SK-N-SH (cell line): ENCODE data around the gene BFSP2. TPM values are rescaled to one million over a fixed set of nuclear protein-coding genes. Genes with fewer than 3 reads are reported as not detected.

Experiments used
- CTCF ChIA-PET: fragments of 300-600, 350-600 bp; formaldehyde crosslinking; extraction: SDS; loops from one replicate; lab custom pipeline; 2021; lab: Yijun Ruan, JAX
- POLR2A ChIA-PET: fragments of 350-600 bp; sonication (Branson Sonifier 250); formaldehyde crosslinking; extraction: SDS; loops from one replicate; lab custom pipeline; 2020; ENCODE audit warnings: antibody characterized with exemption, inconsistent platforms; lab: Yijun Ruan, JAX
- DNase-seq: peaks from one replicate; pipeline ENCODE4 v3.0.0; 2012
- H2AFZ ChIP-seq: fragments of 200-600 bp; sonication (generic); 2 replicates; pipeline ENCODE4 v1.8.1; 2016; ENCODE audit warnings: antibody characterized with exemption, mild to moderate bottlenecking, low read depth
- H3F3A ChIP-seq: fragments of 200-600 bp; sonication (generic); replicated peaks from 2 replicates; pipeline ENCODE3; 2016; ENCODE audit warnings: antibody characterized with exemption, mild to moderate bottlenecking; ENCODE audit not compliant: insufficient read depth
- H3K27ac ChIP-seq, 2 experiments: fragments of 200-500 bp in 1 of 2; fragments of 200-600 bp in 1 of 2; sonication (Bioruptor generic) in 1 of 2; sonication (generic), shearing (Covaris generic) in 1 of 2; 2 replicates each; pipeline versions ENCODE4 v1.5.1 to v1.6.1; 2014 to 2016; ENCODE audit warnings: low read depth in 2 of 2, inconsistent platforms in 1 of 2, low read length in 1 of 2, mild to moderate bottlenecking in 1 of 2, mixed read lengths in 1 of 2
- H3K27me3 ChIP-seq: fragments of 200-600 bp; sonication (generic), shearing (Covaris generic); 2 replicates; pipeline ENCODE4 v1.6.1; 2016; ENCODE audit warnings: mixed run types; ENCODE audit not compliant: insufficient read depth
- H3K36me3 ChIP-seq, 2 experiments: fragments of 200-500 bp in 1 of 2; fragments of 200-600 bp in 1 of 2; sonication (Bioruptor generic) in 1 of 2; sonication (generic) in 1 of 2; replicated peaks in 1 of 2; 2 replicates each; pipeline versions ENCODE3 to v1.5.1; 2014 to 2016; ENCODE audit warnings: low read length in 1 of 2, mild to moderate bottlenecking in 1 of 2; ENCODE audit not compliant: insufficient read depth in 2 of 2, control insufficient read depth in 1 of 2
- H3K4me1 ChIP-seq, 2 experiments: fragments of 200-500 bp in 1 of 2; fragments of 200-600 bp in 1 of 2; sonication (Bioruptor generic) in 1 of 2; sonication (generic), shearing (Covaris generic) in 1 of 2; 2 replicates each; pipeline versions ENCODE4 v1.5.1 to v1.6.1; 2014 to 2016; ENCODE audit warnings: low read depth in 1 of 2, low read length in 1 of 2, mixed run types in 1 of 2; ENCODE audit not compliant: insufficient read depth in 2 of 2, control insufficient read depth in 1 of 2
- H3K4me2 ChIP-seq: fragments of 200-600 bp; sonication (generic), shearing (Covaris generic); 2 replicates; pipeline ENCODE4 v1.6.1; 2017; ENCODE audit warnings: mixed run types
- H3K4me3 ChIP-seq, 2 experiments: fragments of 200-500 bp in 1 of 2; fragments of 200-600 bp in 1 of 2; sonication (Bioruptor generic) in 1 of 2; sonication (generic), shearing (Covaris generic) in 1 of 2; 2 replicates each; pipeline versions ENCODE4 v1.5.1 to v1.8.1; 2014 to 2016; ENCODE audit warnings: low read depth in 2 of 2, inconsistent platforms in 1 of 2, low read length in 1 of 2, mild to moderate bottlenecking in 1 of 2, mixed read lengths in 1 of 2, moderate library complexity in 1 of 2
- H3K79me2 ChIP-seq: fragments of 200-600 bp; sonication (generic); 2 replicates; pipeline ENCODE4 v1.8.1; 2017; ENCODE audit warnings: mild to moderate bottlenecking; ENCODE audit not compliant: insufficient read depth
- H3K9ac ChIP-seq: fragments of 200-600 bp; sonication (generic); 2 replicates; pipeline ENCODE4 v1.6.1; 2017; ENCODE audit warnings: mixed run types
- H3K9me2 ChIP-seq: fragments of 200-600 bp; sonication (generic); 2 replicates; pipeline ENCODE4 v1.6.1; 2017; ENCODE audit warnings: mixed run types
- H3K9me3 ChIP-seq: fragments of 200-600 bp; sonication (generic); 2 replicates; pipeline ENCODE4 v1.6.1; 2017; ENCODE audit warnings: mixed run types, mild to moderate bottlenecking, moderate library complexity
- H4K20me1 ChIP-seq: fragments of 200-600 bp; sonication (generic); 2 replicates; pipeline ENCODE4 v1.6.1; 2017; ENCODE audit warnings: mild to moderate bottlenecking, mixed run types; ENCODE audit not compliant: insufficient read depth
- GATA2 ChIP-seq: sonication (generic); formaldehyde crosslinking; IDR thresholded peaks from 2 replicates; pipeline ENCODE4 v1.5.0; 2020; ENCODE audit warnings: mild to moderate bottlenecking, missing genetic modification reagents
- JUND ChIP-seq: IDR thresholded peaks from 2 replicates; pipeline ENCODE4 v1.4.0; 2012
- MEF2A ChIP-seq: IDR thresholded peaks from 2 replicates; pipeline ENCODE4 v1.4.0; 2012; ENCODE audit warnings: low read depth, borderline replicate concordance
- RCOR1 ChIP-seq: fragments of 150-350 bp; IDR thresholded peaks from 2 replicates; pipeline ENCODE4 v1.6.1; 2017; ENCODE audit warnings: antibody characterized with exemption, low read length
- RXRA ChIP-seq: IDR thresholded peaks from 2 replicates; pipeline ENCODE4 v1.4.0; 2012; ENCODE audit warnings: low read depth, mild to moderate bottlenecking, borderline replicate concordance
- SMC3 ChIP-seq: IDR thresholded peaks from 2 replicates; pipeline ENCODE4 v1.6.1; 2012; ENCODE audit warnings: low read depth, low read length, improper control_type of control experiment
- WGBS: methylation state at CpG from one replicate; pipeline ENCODE4 v1.1.6; 2017; ENCODE audit warnings: low lambda C conversion rate; 5-methylcytosine and 5-hydroxymethylcytosine counted together
- polyA plus RNA-seq, 3 experiments: library from polyadenylated mRNA; depleted of rRNA; stranded (reverse); fragments of >200 nt; gene quantifications; 2 replicates each; pipeline ENCODE4 v1.2.3, GENCODE V29; 2012
- TF ChIP-seq, protein P1 (sequence below): IDR thresholded peaks from 2 replicates; pipeline ENCODE4; 2012
- TF ChIP-seq, protein P2 (sequence below): fragments of 200-600 bp; sonication (generic); IDR thresholded peaks from 2 replicates; pipeline ENCODE4 v1.6.1; 2017; ENCODE audit warnings: antibody characterized with exemption, mild to moderate bottlenecking, moderate library complexity
- TF ChIP-seq, protein P3 (sequence below): IDR thresholded peaks from 2 replicates; pipeline ENCODE4 v1.4.0; 2012; ENCODE audit warnings: low read depth, borderline replicate concordance
- TF ChIP-seq, protein P4 (sequence below): fragments of 150-350 bp; IDR thresholded peaks from 2 replicates; pipeline ENCODE4 v1.6.1; 2016; ENCODE audit warnings: mild to moderate bottlenecking, low read depth, low read length
- TF ChIP-seq, protein P5 (sequence below): IDR thresholded peaks from 2 replicates; pipeline ENCODE4 v1.4.0; 2012; ENCODE audit warnings: low read depth, borderline replicate concordance

The BFSP2 gene
- polyA plus RNA-seq, 1 of the 3 experiments (the other 2 are of a cell fraction): not detected

DNA sequence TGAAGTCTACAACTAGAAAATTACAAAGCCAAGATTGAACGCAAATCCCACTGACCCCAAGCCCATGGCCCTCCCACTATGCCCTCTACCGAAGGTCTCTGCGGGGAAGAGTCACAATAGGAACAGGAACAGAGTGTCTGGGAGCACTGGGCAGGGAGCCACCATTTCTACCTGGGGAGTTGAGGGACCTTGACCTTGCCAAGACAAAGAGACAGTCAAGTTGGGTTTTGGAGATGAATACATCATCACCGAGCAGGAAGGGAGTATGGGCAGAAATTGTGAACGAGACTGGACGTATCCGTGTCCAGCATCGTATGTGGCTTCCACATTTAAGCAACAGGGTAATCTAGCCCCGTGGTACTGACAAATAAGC, 30.8 kb upstream of the BFSP2 start:
- H3K9me3 ChIP-seq: no peaks in the 10 kb centered on the region
- H3F3A ChIP-seq: no peaks in the 10 kb centered on the region
- no peak for DNase-seq
- H3K9me2 ChIP-seq: no peaks in the 10 kb centered on the region
- H3K4me2 ChIP-seq: no peak overlapping the region
- WGBS: 83% methylated on average over 9 of the region's 9 CpGs
- H2AFZ ChIP-seq: no peak overlapping the region
- no peak overlapping the region for H3K27ac ChIP-seq
- no peak for TF ChIP-seq JUND
- TF ChIP-seq, protein P1, sequence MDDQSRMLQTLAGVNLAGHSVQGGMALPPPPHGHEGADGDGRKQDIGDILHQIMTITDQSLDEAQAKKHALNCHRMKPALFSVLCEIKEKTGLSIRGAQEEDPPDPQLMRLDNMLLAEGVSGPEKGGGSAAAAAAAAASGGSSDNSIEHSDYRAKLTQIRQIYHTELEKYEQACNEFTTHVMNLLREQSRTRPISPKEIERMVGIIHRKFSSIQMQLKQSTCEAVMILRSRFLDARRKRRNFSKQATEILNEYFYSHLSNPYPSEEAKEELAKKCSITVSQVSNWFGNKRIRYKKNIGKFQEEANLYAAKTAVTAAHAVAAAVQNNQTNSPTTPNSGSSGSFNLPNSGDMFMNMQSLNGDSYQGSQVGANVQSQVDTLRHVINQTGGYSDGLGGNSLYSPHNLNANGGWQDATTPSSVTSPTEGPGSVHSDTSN: no peak
- no peaks in the 10 kb centered on the region for H4K20me1 ChIP-seq
- CTCF ChIA-PET: interaction anchor here (0.5 to 3.1 kb wide), 5 partner anchors 8 to 327 kb away, joined by 3 to 21 read pairs (median 3); no protein-coding TSS in a partner anchor
- no peaks in the 10 kb centered on the region for H3K27me3 ChIP-seq
- H3K9ac ChIP-seq: no peak overlapping the region
- peaks cover 0 to 8% of the 10 kb centered on the region in 2 experiments; a peak in 1 of 4 replicates for H3K4me1 ChIP-seq
- no peaks in the 10 kb centered on the region for H3K36me3 ChIP-seq
- H3K4me3 ChIP-seq: no peak overlapping the region
- POLR2A ChIA-PET: no interaction called here
- no peaks in the 10 kb centered on the region for H3K79me2 ChIP-seq

DNA sequence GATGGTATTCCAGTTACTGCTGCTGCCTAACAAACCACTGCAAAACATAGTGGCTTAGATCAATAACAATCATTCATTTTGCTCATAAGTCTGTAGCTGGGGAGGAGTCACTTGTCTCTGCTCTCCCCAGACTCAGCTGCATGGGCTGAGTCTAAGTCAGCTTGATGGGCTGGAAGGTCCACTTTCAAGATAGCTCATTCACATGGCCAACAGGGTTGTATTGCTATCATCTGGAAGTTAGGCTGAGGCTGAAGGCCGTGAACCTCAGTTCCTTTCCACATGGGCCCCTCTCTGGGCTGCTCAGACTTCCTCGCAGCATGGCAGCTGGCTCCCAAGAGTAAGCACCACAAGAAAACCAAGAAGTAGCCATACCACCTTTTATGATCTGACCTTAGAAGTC, 28.7 kb upstream of the BFSP2 start:
- ChIA-PET POLR2A (no interaction called here), CTCF (interaction anchor here (0.6 to 3.1 kb wide), 9 partner anchors 10 to 645 kb away, joined by 3 to 21 read pairs (median 4); no protein-coding TSS in a partner anchor)
- Histone ChIP-seq H3K27ac (no peak overlapping the region), H3K36me3 (no peaks in the 10 kb centered on the region), H4K20me1 (no peaks in the 10 kb centered on the region), H3K4me2 (no peak overlapping the region), H2AFZ (no peak overlapping the region), H3K9me2 (no peaks in the 10 kb centered on the region), H3K79me2 (no peaks in the 10 kb centered on the region), H3K4me3 (no peak overlapping the region), H3F3A (no peaks in the 10 kb centered on the region), H3K9ac (no peak overlapping the region), H3K9me3 (no peaks in the 10 kb centered on the region), H3K27me3 (no peaks in the 10 kb centered on the region), H3K4me1 (peaks cover 15% of the 10 kb centered on the region in 2 experiments; a peak in 2 of 4 replicates)
- TF ChIP-seq, protein P2, sequence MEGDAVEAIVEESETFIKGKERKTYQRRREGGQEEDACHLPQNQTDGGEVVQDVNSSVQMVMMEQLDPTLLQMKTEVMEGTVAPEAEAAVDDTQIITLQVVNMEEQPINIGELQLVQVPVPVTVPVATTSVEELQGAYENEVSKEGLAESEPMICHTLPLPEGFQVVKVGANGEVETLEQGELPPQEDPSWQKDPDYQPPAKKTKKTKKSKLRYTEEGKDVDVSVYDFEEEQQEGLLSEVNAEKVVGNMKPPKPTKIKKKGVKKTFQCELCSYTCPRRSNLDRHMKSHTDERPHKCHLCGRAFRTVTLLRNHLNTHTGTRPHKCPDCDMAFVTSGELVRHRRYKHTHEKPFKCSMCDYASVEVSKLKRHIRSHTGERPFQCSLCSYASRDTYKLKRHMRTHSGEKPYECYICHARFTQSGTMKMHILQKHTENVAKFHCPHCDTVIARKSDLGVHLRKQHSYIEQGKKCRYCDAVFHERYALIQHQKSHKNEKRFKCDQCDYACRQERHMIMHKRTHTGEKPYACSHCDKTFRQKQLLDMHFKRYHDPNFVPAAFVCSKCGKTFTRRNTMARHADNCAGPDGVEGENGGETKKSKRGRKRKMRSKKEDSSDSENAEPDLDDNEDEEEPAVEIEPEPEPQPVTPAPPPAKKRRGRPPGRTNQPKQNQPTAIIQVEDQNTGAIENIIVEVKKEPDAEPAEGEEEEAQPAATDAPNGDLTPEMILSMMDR: no peak
- TF ChIP-seq RXRA (no peak), RCOR1 (no peak), MEF2A (no peak), SMC3 (no peak), GATA2 (no peak)
- TF ChIP-seq, protein P3, sequence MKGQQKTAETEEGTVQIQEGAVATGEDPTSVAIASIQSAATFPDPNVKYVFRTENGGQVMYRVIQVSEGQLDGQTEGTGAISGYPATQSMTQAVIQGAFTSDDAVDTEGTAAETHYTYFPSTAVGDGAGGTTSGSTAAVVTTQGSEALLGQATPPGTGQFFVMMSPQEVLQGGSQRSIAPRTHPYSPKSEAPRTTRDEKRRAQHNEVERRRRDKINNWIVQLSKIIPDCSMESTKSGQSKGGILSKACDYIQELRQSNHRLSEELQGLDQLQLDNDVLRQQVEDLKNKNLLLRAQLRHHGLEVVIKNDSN: no peak
- TF ChIP-seq, protein P4, sequence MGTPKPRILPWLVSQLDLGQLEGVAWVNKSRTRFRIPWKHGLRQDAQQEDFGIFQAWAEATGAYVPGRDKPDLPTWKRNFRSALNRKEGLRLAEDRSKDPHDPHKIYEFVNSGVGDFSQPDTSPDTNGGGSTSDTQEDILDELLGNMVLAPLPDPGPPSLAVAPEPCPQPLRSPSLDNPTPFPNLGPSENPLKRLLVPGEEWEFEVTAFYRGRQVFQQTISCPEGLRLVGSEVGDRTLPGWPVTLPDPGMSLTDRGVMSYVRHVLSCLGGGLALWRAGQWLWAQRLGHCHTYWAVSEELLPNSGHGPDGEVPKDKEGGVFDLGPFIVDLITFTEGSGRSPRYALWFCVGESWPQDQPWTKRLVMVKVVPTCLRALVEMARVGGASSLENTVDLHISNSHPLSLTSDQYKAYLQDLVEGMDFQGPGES: no peak
- TF ChIP-seq, protein P5, sequence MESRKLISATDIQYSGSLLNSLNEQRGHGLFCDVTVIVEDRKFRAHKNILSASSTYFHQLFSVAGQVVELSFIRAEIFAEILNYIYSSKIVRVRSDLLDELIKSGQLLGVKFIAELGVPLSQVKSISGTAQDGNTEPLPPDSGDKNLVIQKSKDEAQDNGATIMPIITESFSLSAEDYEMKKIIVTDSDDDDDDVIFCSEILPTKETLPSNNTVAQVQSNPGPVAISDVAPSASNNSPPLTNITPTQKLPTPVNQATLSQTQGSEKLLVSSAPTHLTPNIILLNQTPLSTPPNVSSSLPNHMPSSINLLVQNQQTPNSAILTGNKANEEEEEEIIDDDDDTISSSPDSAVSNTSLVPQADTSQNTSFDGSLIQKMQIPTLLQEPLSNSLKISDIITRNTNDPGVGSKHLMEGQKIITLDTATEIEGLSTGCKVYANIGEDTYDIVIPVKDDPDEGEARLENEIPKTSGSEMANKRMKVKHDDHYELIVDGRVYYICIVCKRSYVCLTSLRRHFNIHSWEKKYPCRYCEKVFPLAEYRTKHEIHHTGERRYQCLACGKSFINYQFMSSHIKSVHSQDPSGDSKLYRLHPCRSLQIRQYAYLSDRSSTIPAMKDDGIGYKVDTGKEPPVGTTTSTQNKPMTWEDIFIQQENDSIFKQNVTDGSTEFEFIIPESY: no peak
- no peak for DNase-seq
- WGBS: 83% methylated on average over 2 of the region's 2 CpGs
